Measurements from ENCODE around the gene APOBEC3H.
"Not testable (repeated sequence)": the region's sequence is repeated elsewhere in the genome, so short reads cannot be mapped to it uniquely, and the experiment has no call there.

APOBEC3H gene

DNA sequence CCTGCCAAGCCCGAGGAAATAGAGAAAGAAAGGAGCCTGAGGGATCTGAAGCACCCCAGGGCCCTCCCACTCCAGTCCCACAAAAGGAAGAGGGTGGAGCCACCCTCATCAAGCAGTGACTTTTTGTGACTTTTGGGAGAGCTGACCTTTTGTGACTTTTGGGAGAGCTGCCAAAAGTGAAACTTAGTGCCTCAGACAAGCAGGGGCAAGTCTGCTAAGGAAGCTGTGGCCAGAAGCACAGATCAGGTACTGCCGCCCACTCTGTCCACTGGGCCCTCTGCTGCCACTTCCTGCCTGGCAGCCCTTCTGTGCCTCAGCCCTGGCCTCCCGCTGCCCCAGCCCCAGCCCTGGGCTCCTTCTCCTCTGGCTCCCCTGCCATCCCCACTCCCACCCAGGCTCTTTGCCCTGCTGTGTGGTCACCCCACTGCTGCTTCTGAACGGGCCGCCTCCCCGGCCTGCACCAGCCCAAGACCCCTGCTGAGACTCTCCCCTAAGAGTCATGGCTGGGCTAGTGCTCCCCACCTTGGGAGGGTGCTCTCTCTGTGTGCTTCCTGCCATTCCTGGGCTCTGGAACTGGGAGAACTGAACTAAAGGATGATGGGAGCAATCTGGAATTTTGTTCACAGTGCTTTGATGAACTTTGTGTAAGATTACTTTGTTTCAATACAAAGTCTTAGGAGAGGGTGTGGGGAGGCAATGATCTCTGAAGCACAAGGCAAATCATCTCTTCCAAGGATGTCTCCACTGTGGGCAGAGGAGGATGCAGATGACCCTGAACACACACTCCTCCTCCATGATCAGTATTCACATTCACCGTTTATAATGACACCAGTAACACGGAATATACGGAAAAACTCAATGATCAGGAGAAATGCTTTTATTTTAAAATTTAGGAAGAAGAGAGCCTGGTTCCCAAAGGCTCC is at the start of gene APOBEC3H:
TSS of gene APOBEC3H (plus strand) at position 147 of the 923 bp plus-strand sequence. CDS start 3,035 bp downstream, outside the sequence.
- Mint-ChIP-seq H3K27me3 (no peaks in the 10 kb centered on the region), H3K27ac (peak within 1 kb of the TSS; percentile 100), H3K36me3 (no peaks in the 10 kb centered on the region), H3K4me1 (peaks cover 45 to 85% of the 10 kb centered on the region in 2 donors), H3K9me3 (no peaks in the 10 kb centered on the region), H3K4me3 (peak within 1 kb of the TSS; percentile 81)
- ATAC-seq (replicated peaks): peak; percentile 13 to 49
- peak; percentile 39 for DNase-seq

- not testable (repeated sequence) for H3K4me3 Mint-ChIP-seq; ATAC-seq (replicated peaks)
Measured at GRCh38 chr22:39049486-39049885, 47.6 kb upstream of the APOBEC3H start.

GRCh38 chr22:39051844-39052495 is 45.1 kb upstream of the APOBEC3H start:
- not testable (repeated sequence) for H3K4me3 Mint-ChIP-seq, H3K9me3 Mint-ChIP-seq, H3K27me3 Mint-ChIP-seq, DNase-seq
- Mint-ChIP-seq H3K36me3 (peaks cover 7 to 41% of the 10 kb centered on the region in 2 donors), H3K4me1 (peaks cover 11 to 44% of the 10 kb centered on the region in 2 donors), H3K27ac (peak overlapping the region; percentile 42)
- peak in 1 of 2 donors; percentile 22 for ATAC-seq (replicated peaks)

More at GRCh38 chr22:39049486-39049885, 47.6 kb upstream of the APOBEC3H start:
- not testable (repeated sequence) for DNase-seq, H3K9me3 Mint-ChIP-seq, H3K27me3 Mint-ChIP-seq
- Mint-ChIP-seq H3K36me3 (peaks cover 27 to 58% of the 10 kb centered on the region in 2 donors), H3K4me1 (peaks cover 30 to 69% of the 10 kb centered on the region in 2 donors), H3K27ac (peak overlapping the region; percentile 14)

- peaks cover 3 to 32% of the 10 kb centered on the region in 2 donors for H3K36me3 Mint-ChIP-seq
- ATAC-seq (replicated peaks) (no peak), DNase-seq (no peak)
- H3K4me3 Mint-ChIP-seq: no peak overlapping the region
- peaks cover 5 to 26% of the 10 kb centered on the region in 2 donors for H3K4me1 Mint-ChIP-seq
- no peaks in the 10 kb centered on the region for H3K27me3 Mint-ChIP-seq
- peaks cover 0 to 2% of the 10 kb centered on the region in 2 donors for H3K9me3 Mint-ChIP-seq
- H3K27ac Mint-ChIP-seq: no peak overlapping the region
Measured at GRCh38 chr22:39055658-39056057, 41.4 kb upstream of the APOBEC3H start.

GRCh38 chr22:39061290-39061689 is 35.8 kb upstream of the APOBEC3H start:
- not testable (repeated sequence) for H3K36me3 Mint-ChIP-seq; H3K4me1 Mint-ChIP-seq; H3K27ac Mint-ChIP-seq; H3K27me3 Mint-ChIP-seq; ATAC-seq (replicated peaks); H3K4me3 Mint-ChIP-seq; H3K9me3 Mint-ChIP-seq
- DNase-seq: peak; percentile 20

DNA sequence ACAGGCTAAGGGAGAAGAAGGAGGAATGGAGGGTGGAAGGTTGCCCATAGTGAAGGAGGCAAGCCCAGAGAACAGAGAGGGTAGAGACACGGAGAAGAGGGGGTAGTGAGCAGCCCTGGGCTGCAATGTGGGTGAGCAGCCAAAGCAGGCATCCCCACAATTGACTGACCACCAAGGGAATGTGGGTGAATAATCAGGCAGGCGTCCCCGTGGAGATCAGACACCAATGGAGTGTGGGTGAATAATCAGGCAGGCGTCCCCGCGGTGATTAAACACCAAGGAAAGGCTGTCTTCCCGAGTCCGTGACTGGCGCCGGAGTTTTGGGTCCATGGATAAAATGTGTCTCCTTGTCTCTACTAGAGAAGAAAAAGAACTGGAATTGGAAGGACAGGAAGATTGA is 35.1 kb upstream of the APOBEC3H start:
- H3K27me3 Mint-ChIP-seq; DNase-seq; H3K4me1 Mint-ChIP-seq; H3K4me3 Mint-ChIP-seq; H3K27ac Mint-ChIP-seq; H3K36me3 Mint-ChIP-seq; ATAC-seq (replicated peaks); H3K9me3 Mint-ChIP-seq: not testable (repeated sequence)

GRCh38 chr22:39063904-39064303 is 33.1 kb upstream of the APOBEC3H start:
- ATAC-seq (replicated peaks) (peak; percentile 64 to 72), DNase-seq (peak; percentile 48)
- H3K4me1 Mint-ChIP-seq, H3K27me3 Mint-ChIP-seq, H3K27ac Mint-ChIP-seq, H3K36me3 Mint-ChIP-seq, H3K9me3 Mint-ChIP-seq: not testable (repeated sequence)
- H3K4me3 Mint-ChIP-seq: peak overlapping the region; percentile 59

DNA sequence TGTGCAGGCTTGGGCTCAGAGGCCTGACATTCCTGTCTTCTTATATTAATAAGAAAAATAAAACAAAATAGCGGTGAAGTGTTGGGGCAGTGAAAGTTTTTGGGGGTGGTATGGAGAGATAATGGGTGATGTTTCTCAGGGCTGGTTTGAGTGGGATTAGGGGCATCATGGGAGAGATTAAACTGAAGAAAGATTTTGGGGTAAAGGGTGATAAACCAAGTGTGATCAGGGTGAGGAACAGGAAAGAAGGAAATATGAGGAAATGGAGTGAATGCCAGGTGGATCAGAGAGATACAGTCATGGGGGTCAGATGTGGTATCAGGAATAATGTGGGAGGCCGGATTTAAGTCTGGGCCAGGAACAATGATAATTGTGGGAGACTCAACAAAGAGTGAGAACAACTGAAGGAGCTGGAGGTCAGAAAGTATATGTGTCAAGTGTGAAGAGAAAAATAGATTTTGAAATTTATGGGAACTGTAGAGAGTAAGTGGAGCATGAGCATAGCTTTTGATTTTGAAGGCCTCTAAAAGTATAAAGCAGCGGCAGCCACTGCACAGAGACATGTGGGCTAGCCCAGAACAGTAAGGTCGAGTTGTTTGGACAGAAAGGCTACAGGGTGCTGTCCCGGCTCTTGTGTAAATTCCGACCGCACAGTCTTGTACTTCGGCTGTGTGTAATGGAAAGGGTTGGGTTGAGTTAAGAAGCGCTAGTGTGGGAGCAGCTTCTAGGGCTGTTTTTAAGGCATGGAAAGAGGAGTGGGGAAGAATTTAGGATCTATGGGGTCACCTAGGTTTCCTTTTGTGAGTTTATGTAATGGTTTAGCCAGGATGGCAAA is 30.4 kb upstream of the APOBEC3H start:
- ATAC-seq (replicated peaks): peak; percentile 57 to 66
- Mint-ChIP-seq H3K4me1 (peaks cover 21 to 22% of the 10 kb centered on the region in 2 donors), H3K36me3 (peaks cover 11 to 17% of the 10 kb centered on the region in 2 donors)
- H3K4me3 Mint-ChIP-seq, H3K27ac Mint-ChIP-seq, H3K27me3 Mint-ChIP-seq, H3K9me3 Mint-ChIP-seq: not testable (repeated sequence)
- peak; percentile 66 for DNase-seq

GRCh38 chr22:39068033-39068785 is 28.8 kb upstream of the APOBEC3H start:
- no peak overlapping the region for H3K27ac Mint-ChIP-seq
- ATAC-seq (replicated peaks) (no peak), DNase-seq (peak; percentile 22)
- no peaks in the 10 kb centered on the region for H3K27me3 Mint-ChIP-seq
- H3K36me3 Mint-ChIP-seq: peaks cover 11 to 17% of the 10 kb centered on the region in 2 donors
- no peak overlapping the region for H3K4me3 Mint-ChIP-seq
- peaks cover 29 to 31% of the 10 kb centered on the region in 2 donors for H3K4me1 Mint-ChIP-seq
- peaks cover 0 to 1% of the 10 kb centered on the region in 2 donors for H3K9me3 Mint-ChIP-seq

GRCh38 chr22:39070186-39070585 is 26.9 kb upstream of the APOBEC3H start:
- Mint-ChIP-seq H3K4me1 (peaks cover 28 to 48% of the 10 kb centered on the region in 2 donors), H3K27ac (peak overlapping the region; percentile 82), H3K36me3 (peaks cover 9 to 17% of the 10 kb centered on the region in 2 donors), H3K27me3 (no peaks in the 10 kb centered on the region), H3K9me3 (peaks cover 0 to 1% of the 10 kb centered on the region in 2 donors), H3K4me3 (peak overlapping the region; percentile 25 to 60)
- DNase-seq (no peak), ATAC-seq (replicated peaks) (no peak)

GRCh38 chr22:39072581-39072981 is 24.5 kb upstream of the APOBEC3H start:
- peak overlapping the region; percentile 60 to 61 for H3K4me3 Mint-ChIP-seq
- H3K36me3 Mint-ChIP-seq: peaks cover 9 to 20% of the 10 kb centered on the region in 2 donors
- H3K27ac Mint-ChIP-seq: peak overlapping the region; percentile 97
- peaks cover 33 to 66% of the 10 kb centered on the region in 2 donors for H3K4me1 Mint-ChIP-seq
- not testable (repeated sequence) for H3K9me3 Mint-ChIP-seq, H3K27me3 Mint-ChIP-seq
- peak; percentile 57 to 60 for ATAC-seq (replicated peaks)
- peak; percentile 37 for DNase-seq

DNA sequence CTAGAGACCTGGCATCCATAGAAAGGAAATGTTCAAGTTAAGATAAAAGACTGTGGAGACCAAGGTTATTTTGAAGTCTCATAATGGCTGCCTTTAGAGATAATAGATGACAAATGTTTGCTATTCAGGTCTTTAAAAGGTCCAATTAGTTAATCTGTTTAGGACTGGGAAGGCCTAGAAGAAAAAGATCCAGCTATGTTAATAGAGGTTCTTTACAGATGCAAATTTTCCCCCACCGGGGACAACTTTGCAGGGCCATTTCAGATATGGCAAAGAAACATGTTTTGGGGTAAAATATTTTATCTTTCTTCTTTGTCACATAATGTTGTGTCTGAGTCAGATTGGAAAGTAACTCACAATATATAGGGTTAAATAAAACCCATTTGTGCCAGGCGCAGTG is 23.1 kb upstream of the APOBEC3H start:
- H3K27ac Mint-ChIP-seq: peak overlapping the region; percentile 97
- no peak for DNase-seq
- no peaks in the 10 kb centered on the region for H3K27me3 Mint-ChIP-seq
- peaks cover 9 to 25% of the 10 kb centered on the region in 2 donors for H3K36me3 Mint-ChIP-seq
- H3K9me3 Mint-ChIP-seq: peaks cover 0 to 1% of the 10 kb centered on the region in 2 donors
- peak overlapping the region in 1 of 2 donors; percentile 61 for H3K4me3 Mint-ChIP-seq
- H3K4me1 Mint-ChIP-seq: peaks cover 32 to 80% of the 10 kb centered on the region in 2 donors
- ATAC-seq (replicated peaks): no peak
